Thymus (tissue), 11 donors: ENCODE measurements around the gene OPRL1. TPM values are rescaled to one million over a fixed set of nuclear protein-coding genes. Genes with fewer than 3 reads are reported as not detected.
A peak's percentile ranks its signal among the peaks of the same experiment; 100 is the strongest.

Experiments used
- DNase-seq, 9 donors: peaks; one replicate each; pipeline ENCODE4 v3.0.0-alpha.2; 2013; ENCODE audit warnings: low spot score in 9 of 9, low read depth in 6 of 9, missing footprints in 1 of 9
- H3K27ac ChIP-seq, 2 donors: one replicate each; pipeline ENCODE4 v1.5.1; 2013; ENCODE audit warnings: control low read depth in 1 of 2, low read depth in 1 of 2, low read length in 1 of 2, mild to moderate bottlenecking in 1 of 2, moderate library complexity in 1 of 2
- H3K27me3 ChIP-seq, 2 donors: one replicate each; pipeline ENCODE4 v1.5.1; 2013; ENCODE audit warnings: low read length in 1 of 2; ENCODE audit not compliant: control insufficient read depth in 2 of 2, insufficient read depth in 1 of 2
- H3K36me3 ChIP-seq, 2 donors: one replicate each; pipeline ENCODE4 v1.5.1; 2013; ENCODE audit warnings: low read length in 1 of 2, mild to moderate bottlenecking in 1 of 2, moderate library complexity in 1 of 2; ENCODE audit not compliant: control insufficient read depth in 2 of 2, insufficient read depth in 2 of 2
- H3K4me1 ChIP-seq, 2 donors: one replicate each; pipeline ENCODE4 v1.5.1; 2013; ENCODE audit warnings: low read length in 2 of 2; ENCODE audit not compliant: control insufficient read depth in 2 of 2, insufficient read depth in 2 of 2
- H3K4me3 ChIP-seq, 2 donors: one replicate each; pipeline ENCODE4 v1.5.1; 2013; ENCODE audit warnings: low read length in 2 of 2, control low read depth in 1 of 2, mild to moderate bottlenecking in 1 of 2
- H3K9me3 ChIP-seq, 2 donors: one replicate each; pipeline ENCODE4 v1.5.1; 2013; ENCODE audit warnings: low read length in 1 of 2, mild to moderate bottlenecking in 1 of 2; ENCODE audit not compliant: control insufficient read depth in 2 of 2, insufficient read depth in 1 of 2
- WGBS: extraction: QIAGEN DNeasy Blood & Tissue Kit; methylation state at CpG from one replicate; pipeline ENCODE4 v1.1.7; 2013; 5-methylcytosine and 5-hydroxymethylcytosine counted together
- polyA plus RNA-seq: library from polyadenylated mRNA; stranded (reverse); fragments of 200-250 nt; gene quantifications from one replicate; pipeline ENCODE4 v1.2.3, GENCODE V29; 2013
- total RNA-seq: library from RNA; stranded (reverse); fragments of 120-200 nt; gene quantifications from one replicate; pipeline ENCODE4 v1.2.4, GENCODE V29; 2013
- donor health status: healthy.

The OPRL1 gene
- total and polyA plus RNA-seq, 2 donors = 1.1 to 1.4 TPM

- Histone ChIP-seq H3K27ac (peak overlapping the region; percentile 6 to 86), H3K27me3 (peaks cover 12 to 72% of the 10 kb centered on the region in 2 donors), H3K9me3 (peaks cover 0 to 8% of the 10 kb centered on the region in 2 donors), H3K36me3 (no peaks in the 10 kb centered on the region), H3K4me3 (peak overlapping the region; percentile 52 to 57), H3K4me1 (peaks cover 28 to 78% of the 10 kb centered on the region in 2 donors)
- WGBS = 42% methylated on average over 15 of the region's 15 CpGs
- DNase-seq = peak in 1 of 9 donors; percentile 36
These were observed 38.7 kb upstream of the OPRL1 start for GRCh38 chr20:64041040-64041780.

- WGBS = 5% methylated on average over 11 of the region's 11 CpGs
- peaks cover 13 to 73% of the 10 kb centered on the region in 2 donors for H3K27me3 ChIP-seq
- DNase-seq = peak in 1 of 9 donors; percentile 48
- H3K27ac ChIP-seq = peak overlapping the region in 1 of 2 donors; percentile 86
- H3K4me3 ChIP-seq = peak overlapping the region; percentile 52 to 57
- H3K36me3 ChIP-seq = no peaks in the 10 kb centered on the region
- H3K4me1 ChIP-seq = peaks cover 28 to 77% of the 10 kb centered on the region in 2 donors
- H3K9me3 ChIP-seq = peaks cover 0 to 8% of the 10 kb centered on the region in 2 donors
These were observed 38.2 kb upstream of the OPRL1 start for GRCh38 chr20:64041781-64042053.

- Histone ChIP-seq H3K4me1 (peaks cover 28 to 77% of the 10 kb centered on the region in 2 donors), H3K4me3 (peak overlapping the region; percentile 52 to 57), H3K27ac (peak overlapping the region; percentile 86 to 87), H3K36me3 (no peaks in the 10 kb centered on the region), H3K27me3 (peaks cover 16 to 73% of the 10 kb centered on the region in 2 donors), H3K9me3 (peaks cover 0 to 8% of the 10 kb centered on the region in 2 donors)
- peak in 2 of 9 donors; percentile 64 to 78 for DNase-seq
- WGBS = under 1% methylated on average over 55 of the region's 55 CpGs
These were observed 37.7 kb upstream of the OPRL1 start for GRCh38 chr20:64042054-64042781.

GRCh38 chr20:64043768-64044167 lies 36.1 kb upstream of the OPRL1 start:
- Histone ChIP-seq H3K27ac (no peak overlapping the region), H3K36me3 (no peaks in the 10 kb centered on the region), H3K4me3 (no peak overlapping the region), H3K27me3 (peaks cover 22 to 71% of the 10 kb centered on the region in 2 donors), H3K4me1 (peaks cover 28 to 77% of the 10 kb centered on the region in 2 donors), H3K9me3 (peaks cover 0 to 8% of the 10 kb centered on the region in 2 donors)
- 91% methylated on average over 9 of the region's 9 CpGs for WGBS
- no peak for DNase-seq

- Histone ChIP-seq H3K4me3 (no peak overlapping the region), H3K4me1 (peaks cover 23 to 70% of the 10 kb centered on the region in 2 donors)
These were observed 35.2 kb upstream of the OPRL1 start for GRCh38 chr20:64044484-64045247.

GRCh38 chr20:64045346-64046011 lies 34.4 kb upstream of the OPRL1 start:
- no peak for DNase-seq
- 92% methylated on average over 11 of the region's 11 CpGs for WGBS
- no peaks in the 10 kb centered on the region for H3K36me3 ChIP-seq
- peaks cover 38 to 68% of the 10 kb centered on the region in 2 donors for H3K27me3 ChIP-seq
- peaks cover 16 to 70% of the 10 kb centered on the region in 2 donors for H3K4me1 ChIP-seq
- H3K4me3 ChIP-seq = no peak overlapping the region
- peaks cover 0 to 5% of the 10 kb centered on the region in 2 donors for H3K9me3 ChIP-seq
- no peak overlapping the region for H3K27ac ChIP-seq

More at GRCh38 chr20:64044484-64045247, 35.2 kb upstream of the OPRL1 start:
- no peak for DNase-seq
- Histone ChIP-seq H3K9me3 (peaks cover 0 to 4% of the 10 kb centered on the region in 2 donors), H3K36me3 (no peaks in the 10 kb centered on the region), H3K27ac (no peak overlapping the region), H3K27me3 (peaks cover 29 to 68% of the 10 kb centered on the region in 2 donors)
- WGBS = 97% methylated on average over 14 of the region's 14 CpGs

GRCh38 chr20:64047046-64047389 lies 32.9 kb upstream of the OPRL1 start:
- Histone ChIP-seq H3K9me3 (peaks cover 0 to 5% of the 10 kb centered on the region in 2 donors), H3K4me3 (no peak overlapping the region), H3K4me1 (peaks cover 3 to 59% of the 10 kb centered on the region in 2 donors), H3K27me3 (peaks cover 50 to 70% of the 10 kb centered on the region in 2 donors), H3K27ac (no peak overlapping the region), H3K36me3 (no peaks in the 10 kb centered on the region)
- DNase-seq = no peak
- WGBS = 96% methylated on average over 8 of the region's 8 CpGs

- Histone ChIP-seq H3K4me3 (peak overlapping the region in 1 of 2 donors; percentile 16), H3K36me3 (no peaks in the 10 kb centered on the region), H3K27me3 (peaks cover 50 to 80% of the 10 kb centered on the region in 2 donors), H3K27ac (no peak overlapping the region), H3K9me3 (peaks cover 0 to 5% of the 10 kb centered on the region in 2 donors), H3K4me1 (peaks cover 0 to 55% of the 10 kb centered on the region in 2 donors)
- no peak for DNase-seq
- 24% methylated on average over 49 of the region's 49 CpGs for WGBS
These were observed 31.9 kb upstream of the OPRL1 start for GRCh38 chr20:64047968-64048401.
